IMR-90 (cell line): Measurements from ENCODE around the gene RGS3. TPM values are rescaled to one million over a fixed set of nuclear protein-coding genes. Genes with fewer than 3 reads are reported as not detected.

Experiments
- ATAC-seq: fragments of 200-7000 bp; cut with Tn5 transposase; 2 replicates; pipeline ENCODE4 v1.9.1; 2020; ENCODE audit warnings: low read depth, mild to moderate bottlenecking, moderate library complexity
- BruUV-seq: library from RNA; stranded (reverse); fragments of 400-500 nt; replicated peaks from 2 replicates; lab custom pipeline; 2021; lab: Mats Ljungman, UMichigan
- CTCF ChIA-PET: fragments of 300-600 bp; formaldehyde crosslinking; extraction: SDS; loops from one replicate; lab custom pipeline; 2021; ENCODE audit warnings: antibody characterized with exemption; lab: Yijun Ruan, JAX
- POLR2A ChIA-PET: fragments of 300-600 bp; sonication (Branson Sonifier 250); formaldehyde crosslinking; loops from one replicate; lab custom pipeline; 2022; ENCODE audit warnings: antibody characterized with exemption; ENCODE audit not compliant: unreplicated experiment; lab: Charles Lee
- DNase-seq: peaks from one replicate; pipeline ENCODE4 v3.0.0; 2013
- H2AFZ ChIP-seq: replicated peaks from 2 replicates; pipeline ENCODE3; 2013; ENCODE audit warnings: low read length, mild to moderate bottlenecking; ENCODE audit not compliant: poor library complexity
- H2AK5ac ChIP-seq: 2 replicates; pipeline ENCODE4 v1.6.1; 2013; ENCODE audit warnings: low read depth, low read length, inconsistent platforms
- H2AK9ac ChIP-seq: replicated peaks from 2 replicates; pipeline ENCODE3; 2013; ENCODE audit warnings: mild to moderate bottlenecking, low read depth, low read length, moderate library complexity; ENCODE audit not compliant: poor library complexity
- H2BK120ac ChIP-seq: 2 replicates; pipeline ENCODE4 v1.6.1; 2013; ENCODE audit warnings: low read depth, low read length, inconsistent platforms
- H2BK15ac ChIP-seq: 3 replicates; pipeline ENCODE4 v1.6.1; 2013; ENCODE audit warnings: low read depth, low read length, inconsistent platforms
- H2BK20ac ChIP-seq: 2 replicates; pipeline ENCODE4 v1.6.1; 2013; ENCODE audit warnings: low read depth, mild to moderate bottlenecking, inconsistent platforms, low read length, moderate library complexity
- H2BK5ac ChIP-seq: 2 replicates; pipeline ENCODE4 v1.6.1; 2013; ENCODE audit warnings: mild to moderate bottlenecking, low read depth, low read length, inconsistent platforms; ENCODE audit not compliant: poor library complexity, severe bottlenecking
- H3K14ac ChIP-seq: replicated peaks from 2 replicates; pipeline ENCODE4 v1.6.1; 2013; ENCODE audit warnings: low read depth, low read length, inconsistent platforms
- H3K18ac ChIP-seq: 2 replicates; pipeline ENCODE4 v1.6.1; 2013; ENCODE audit warnings: low read depth, low read length, control low read depth
- H3K23ac ChIP-seq: 2 replicates; pipeline ENCODE4 v1.6.1; 2013; ENCODE audit warnings: low read depth, low read length, inconsistent platforms
- H3K27ac ChIP-seq: 2 replicates; pipeline ENCODE4 v1.5.1; 2013; ENCODE audit warnings: mild to moderate bottlenecking, control low read depth, low read length; ENCODE audit not compliant: insufficient read depth
- H3K27me3 ChIP-seq: 2 replicates; pipeline ENCODE4 v1.6.1; 2013; ENCODE audit warnings: low read length; ENCODE audit not compliant: control insufficient read depth, insufficient read depth
- H3K36me3 ChIP-seq: 2 replicates; pipeline ENCODE4 v1.6.1; 2013; ENCODE audit warnings: low read length, mixed read lengths; ENCODE audit not compliant: control insufficient read depth, insufficient read depth
- H3K4ac ChIP-seq: 2 replicates; pipeline ENCODE4 v1.6.1; 2013; ENCODE audit warnings: low read depth, low read length, inconsistent platforms
- H3K4me1 ChIP-seq: 2 replicates; pipeline ENCODE4 v1.6.1; 2013; ENCODE audit warnings: low read length, mixed read lengths; ENCODE audit not compliant: control insufficient read depth, insufficient read depth
- H3K4me2 ChIP-seq: 2 replicates; pipeline ENCODE4 v1.6.1; 2013; ENCODE audit warnings: low read depth, mild to moderate bottlenecking, control low read depth, low read length, moderate library complexity
- H3K4me3 ChIP-seq: 2 replicates; pipeline ENCODE4 v1.5.1; 2013; ENCODE audit warnings: low read depth, mild to moderate bottlenecking, control low read depth, low read length, moderate library complexity; ENCODE audit not compliant: insufficient read depth
- H3K56ac ChIP-seq: 2 replicates; pipeline ENCODE4 v1.6.1; 2013; ENCODE audit warnings: low read length, inconsistent platforms; ENCODE audit not compliant: insufficient read depth; ENCODE audit errors: extremely low read depth
- H3K79me1 ChIP-seq, 2 experiments: 2 replicates each; pipeline ENCODE4 v1.6.1; 2013; ENCODE audit warnings: low read length in 2 of 2, inconsistent platforms in 1 of 2, low read depth in 1 of 2
- H3K9ac ChIP-seq: 2 replicates; pipeline ENCODE4 v1.6.1; 2013; ENCODE audit warnings: low read depth, low read length, control low read depth
- H3K9me1 ChIP-seq: 2 replicates; pipeline ENCODE4 v1.6.1; 2013; ENCODE audit warnings: low read length, inconsistent platforms; ENCODE audit not compliant: insufficient read depth
- H3K9me3 ChIP-seq: 2 replicates; pipeline ENCODE4 v1.6.1; 2013; ENCODE audit warnings: low read length; ENCODE audit not compliant: control insufficient read depth, insufficient read depth
- H4K20me1 ChIP-seq: 2 replicates; pipeline ENCODE4 v1.6.1; 2013; ENCODE audit warnings: low read length, inconsistent platforms; ENCODE audit not compliant: insufficient read depth
- H4K5ac ChIP-seq: 2 replicates; pipeline ENCODE4 v1.6.1; 2013; ENCODE audit warnings: mild to moderate bottlenecking, low read depth, low read length, control low read depth
- H4K8ac ChIP-seq, 2 experiments: 2 replicates each; pipeline ENCODE4 v1.6.1; 2013; ENCODE audit warnings: low read depth in 2 of 2, low read length in 2 of 2, control low read depth in 1 of 2, inconsistent platforms in 1 of 2
- H4K91ac ChIP-seq: 2 replicates; pipeline ENCODE4 v1.6.1; 2013; ENCODE audit warnings: low read depth, low read length, inconsistent platforms; ENCODE audit not compliant: insufficient read depth
- BHLHE40 ChIP-seq: fragments of 150-350 bp; IDR thresholded peaks from 2 replicates; pipeline ENCODE4 v1.6.1; 2016; ENCODE audit warnings: mild to moderate bottlenecking, low read depth, low read length
- CTCF ChIP-seq: conservative IDR thresholded peaks from 2 replicates; pipeline ENCODE4 v1.5.1; 2012; ENCODE audit warnings: mild to moderate bottlenecking, low read depth, low read length, improper control_type of control experiment
- ELK1 ChIP-seq: fragments of 150-350 bp; IDR thresholded peaks from 2 replicates; pipeline ENCODE4 v1.6.1; 2016; ENCODE audit warnings: low read depth, mild to moderate bottlenecking, low read length, moderate library complexity, borderline replicate concordance
- FOS ChIP-seq: fragments of 150-350 bp; IDR thresholded peaks from 2 replicates; pipeline ENCODE4 v1.6.1; 2016; ENCODE audit warnings: low read depth, low read length
- MAFK ChIP-seq: IDR thresholded peaks from 2 replicates; pipeline ENCODE4 v1.6.1; 2012; ENCODE audit warnings: low read depth, low read length, improper control_type of control experiment
- MAZ ChIP-seq: IDR thresholded peaks from 2 replicates; pipeline ENCODE4 v1.6.1; 2012; ENCODE audit warnings: low read depth, mild to moderate bottlenecking, low read length, improper control_type of control experiment, moderate library complexity, borderline replicate concordance
- MXI1 ChIP-seq: IDR thresholded peaks from 2 replicates; pipeline ENCODE4 v1.6.1; 2012; ENCODE audit warnings: low read depth, mild to moderate bottlenecking, low read length, moderate library complexity, borderline replicate concordance
- NFE2L2 ChIP-seq: fragments of 150-350 bp; IDR thresholded peaks from 2 replicates; pipeline ENCODE4 v1.6.1; 2016; ENCODE audit warnings: low read depth, mild to moderate bottlenecking, low read length
- RAD21 ChIP-seq: IDR thresholded peaks from 2 replicates; pipeline ENCODE4 v1.6.1; 2012; ENCODE audit warnings: low read length, improper control_type of control experiment
- RCOR1 ChIP-seq: IDR thresholded peaks from 2 replicates; pipeline ENCODE4 v1.6.1; 2012; ENCODE audit warnings: mild to moderate bottlenecking, low read length, improper control_type of control experiment; ENCODE audit not compliant: insufficient replicate concordance
- RFX5 ChIP-seq: IDR thresholded peaks from 2 replicates; pipeline ENCODE4 v1.8.0; 2012; ENCODE audit warnings: low read depth, mild to moderate bottlenecking, low read length, moderate library complexity
- SMC3 ChIP-seq: fragments of 150-350 bp; IDR thresholded peaks from 2 replicates; pipeline ENCODE4 v1.6.1; 2016; ENCODE audit warnings: low read depth, mild to moderate bottlenecking, antibody characterized with exemption, low read length, moderate library complexity
- USF2 ChIP-seq: fragments of 150-350 bp; IDR thresholded peaks from 2 replicates; pipeline ENCODE4 v1.6.1; 2017; ENCODE audit warnings: mild to moderate bottlenecking, antibody characterized with exemption, low read length, low read depth
- WGBS, 2 experiments: methylation state at CpG; one replicate each; pipeline versions ENCODE4 v1.1.5 to v1.1.7; 2013; ENCODE audit warnings: missing lambda C conversion rate in 2 of 2; ENCODE audit not compliant: insufficient read length in 1 of 2; ENCODE audit errors: extremely low coverage in 2 of 2; 5-methylcytosine and 5-hydroxymethylcytosine counted together
- dilution Hi-C: fragments of 300-500 bp; cut with HindIII; formaldehyde crosslinking; loops from one replicate; pipeline ENCODE4 v1.14.3; 2018; ENCODE audit warnings: low sequenced_read_pairs; ENCODE audit not compliant: unreplicated experiment
- in situ Hi-C: fragments of 300-500 bp; cut with MboI; formaldehyde crosslinking; loops from 3 replicates; pipeline ENCODE4 v1.14.3; 2019; ENCODE audit warnings: low sequenced_read_pairs, inconsistent platforms, mixed read lengths
- intact Hi-C: fragments of 100-400 bp; cut with micrococcal nuclease; formaldehyde crosslinking; loops from 2 replicates; pipeline ENCODE4 v1.10.0; 2022
- polyA plus RNA-seq, 3 experiments: library from polyadenylated mRNA; depleted of rRNA; stranded (reverse); fragments of >200 nt; gene quantifications; 2 replicates each; pipeline ENCODE4 v1.2.3, GENCODE V29; 2012; ENCODE audit warnings: low replicate concordance in 1 of 3
- total RNA-seq: library from RNA; depleted of rRNA; stranded (reverse); fragments of >200 nt; gene quantifications from 2 replicates; pipeline ENCODE4 v1.2.3, GENCODE V29; 2012

The RGS3 gene
- total and polyA plus RNA-seq, 2 of the 4 experiments (the other 2 are of a cell fraction): 51.8 to 65.6 TPM

GRCh38 chr9:113588242-113588810 is 124.8 kb downstream of the RGS3 start:
- Histone ChIP-seq H3K14ac (no peak overlapping the region), H3K9me3 (no peaks in the 10 kb centered on the region)
- in situ Hi-C loops: no loop called here

More at GRCh38 chr9:113588242-113588810, 124.8 kb downstream of the RGS3 start:
- Histone ChIP-seq H3K56ac (no peak overlapping the region), H4K5ac (no peak overlapping the region), H2BK20ac (no peak overlapping the region), H3K27me3 (no peaks in the 10 kb centered on the region), H3K4me1 (no peaks in the 10 kb centered on the region), H4K91ac (no peak overlapping the region), H3K9ac (no peak overlapping the region), H2BK5ac (no peak overlapping the region), H2BK120ac (no peak overlapping the region), H2AFZ (no peak overlapping the region), H2AK9ac (no peak overlapping the region), H3K23ac (no peak overlapping the region), H3K4ac (no peak overlapping the region), H3K79me1 (peaks cover 0 to 9% of the 10 kb centered on the region in 2 experiments; a peak in 1 of 4 replicates), H3K36me3 (peaks cover 18% of the 10 kb centered on the region; the same call in 1 of the 2 replicates), H3K9me1 (0 out of 2 replicates have a peak, but pooled peaks cover 5% of the 10 kb centered on the region), H3K18ac (no peak overlapping the region), H4K20me1 (no peaks in the 10 kb centered on the region; the same call in 1 of the 2 replicates), H3K4me3 (no peak overlapping the region), H3K27ac (no peak overlapping the region), H2BK15ac (no peak overlapping the region), H2AK5ac (no peak overlapping the region), H3K4me2 (no peak overlapping the region), H4K8ac (no peak overlapping the region)
- POLR2A ChIA-PET: no interaction called here
- CTCF ChIA-PET: interaction anchor here (1.5 to 5.7 kb wide), 4 partner anchors 10 to 187 kb away, joined by 3 to 132 read pairs (median 6); partner anchors contain the start of gene ALAD
- no peak for DNase-seq
- intact Hi-C loops (no loop called here), dilution Hi-C loops (no loop called here)
- 93% methylated on average over 3 of the region's 13 CpGs; no CpG with 5 or more reads in 1 of the 2 experiments for WGBS, 2 experiments
- TF ChIP-seq USF2 (no peak), MAFK (no peak), BHLHE40 (no peak), RCOR1 (no peak), RFX5 (no peak), ELK1 (no peak), CTCF (no peak), NFE2L2 (no peak), FOS (no peak), SMC3 (no peak), MXI1 (no peak), MAZ (no peak), RAD21 (no peak)
- no peak for ATAC-seq
- BruUV-seq: no TSS peak
